Cerebellar nuclear complex (tissue), 1 donor: Measurements from ENCODE around the gene NTNG1.
"Not testable (repeated sequence)": the region's sequence is repeated elsewhere in the genome, so short reads cannot be mapped to it uniquely, and the experiment has no call there.

ENCODE experiments used
- DNase-seq, 2 experiments: peaks; one replicate each; lab custom pipeline; 2025; lab: John Stamatoyannopoulos, UW

NTNG1 gene

DNA sequence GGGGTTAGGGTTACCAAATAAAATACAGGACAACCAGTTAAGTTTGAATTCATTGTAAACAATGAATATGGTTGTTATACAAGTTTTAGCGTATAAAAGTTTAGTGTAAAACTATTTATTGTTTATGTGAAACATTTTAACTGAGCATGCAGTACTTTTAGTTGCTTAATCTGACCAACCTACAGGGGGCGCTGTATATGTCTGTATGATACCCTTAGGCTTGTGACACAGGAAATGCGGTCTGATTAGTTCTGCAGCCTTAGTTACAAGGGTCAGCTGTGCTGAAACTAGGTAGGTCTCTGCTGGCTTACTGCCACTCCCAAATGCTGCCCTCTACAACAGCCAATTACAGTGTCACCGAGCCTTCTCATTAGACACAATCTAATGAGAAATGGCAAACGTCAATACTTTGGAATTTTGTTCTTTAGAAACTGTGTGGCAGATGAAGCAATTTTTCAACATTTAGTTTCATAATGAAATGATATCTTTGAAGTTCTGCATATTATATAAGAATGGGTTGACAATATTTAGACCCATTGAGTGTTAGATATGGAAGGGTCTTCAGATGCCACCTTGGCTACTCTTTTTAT lies 56.2 kb downstream of the NTNG1 start:
- DNase-seq = no peak

DNA sequence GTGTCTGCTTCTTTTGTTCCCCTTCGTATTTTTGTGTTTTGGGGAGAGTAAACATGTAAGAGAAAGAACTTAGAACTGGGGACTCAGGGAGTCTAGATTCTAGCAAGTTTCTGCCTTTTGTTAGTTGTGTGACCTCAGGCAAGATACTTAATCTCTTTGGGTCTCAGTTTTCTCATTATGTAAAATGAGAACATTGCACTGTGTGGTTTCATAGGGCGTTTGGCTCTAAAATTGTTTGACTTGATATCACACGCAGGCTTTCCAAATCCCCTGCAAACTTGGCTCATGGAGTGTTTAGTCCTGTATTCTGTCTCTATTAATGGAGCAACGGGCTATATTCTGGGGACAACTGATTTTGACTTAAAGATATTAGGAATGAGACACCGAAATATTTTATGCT lies 57.7 kb downstream of the NTNG1 start:
- no peak for DNase-seq

DNA sequence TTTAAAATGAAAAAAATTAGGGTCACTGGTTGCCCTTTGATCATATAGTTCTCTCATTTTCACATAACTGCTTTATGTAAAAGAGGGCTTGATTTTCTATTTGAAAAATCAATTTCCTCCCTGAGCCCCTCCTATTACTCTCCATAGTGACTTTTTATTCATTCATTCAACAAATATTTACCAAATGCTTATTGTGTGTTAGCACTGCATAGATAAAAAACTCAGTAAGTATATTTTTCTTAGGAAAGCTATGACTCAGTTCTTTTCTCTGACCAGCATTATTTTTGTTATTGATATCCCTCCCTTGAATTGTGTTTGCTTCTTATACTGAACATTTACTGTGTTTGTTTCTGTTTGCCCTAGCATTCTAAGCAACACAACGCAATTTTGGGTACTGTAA lies 59.8 kb downstream of the NTNG1 start:
- DNase-seq = no peak

DNA sequence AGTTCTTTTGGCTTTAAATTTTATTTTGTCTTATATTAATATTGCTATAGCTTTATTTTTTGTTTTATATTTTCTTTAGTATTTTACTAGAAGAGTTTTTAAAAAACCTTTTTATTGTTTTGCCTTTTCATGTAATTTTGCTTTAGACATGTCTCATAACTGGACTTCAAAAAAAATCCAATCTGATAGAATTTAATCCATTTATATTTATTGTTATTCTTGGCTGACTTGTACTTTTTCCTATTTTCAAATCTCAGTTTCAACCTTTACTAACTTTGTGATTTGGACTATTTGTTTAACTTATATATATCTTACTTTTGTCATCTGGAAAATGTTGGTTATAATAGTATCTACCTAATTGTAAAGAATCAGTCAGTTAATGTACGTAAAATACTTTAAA lies 61.2 kb downstream of the NTNG1 start:
- DNase-seq = no peak

DNA sequence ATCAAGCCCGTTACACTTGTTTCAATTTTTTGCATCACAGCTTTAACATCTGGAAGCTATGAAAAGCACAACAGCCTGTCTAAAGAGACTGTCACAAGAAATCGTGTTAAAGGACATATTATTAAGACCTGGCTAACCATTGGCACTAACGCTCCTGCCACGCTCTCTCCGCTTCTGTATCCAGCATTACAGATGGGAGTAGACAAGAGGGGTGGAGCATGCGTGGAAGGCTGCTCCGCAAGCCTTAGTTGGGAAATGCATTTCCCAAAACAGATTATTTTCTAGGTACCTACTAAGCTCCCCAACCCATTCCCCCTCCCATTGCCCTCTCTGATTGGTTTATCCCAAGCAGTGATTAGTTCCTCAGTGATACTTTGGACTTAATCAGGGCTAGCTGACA lies 72.4 kb downstream of the NTNG1 start:
- no peak for DNase-seq

DNA sequence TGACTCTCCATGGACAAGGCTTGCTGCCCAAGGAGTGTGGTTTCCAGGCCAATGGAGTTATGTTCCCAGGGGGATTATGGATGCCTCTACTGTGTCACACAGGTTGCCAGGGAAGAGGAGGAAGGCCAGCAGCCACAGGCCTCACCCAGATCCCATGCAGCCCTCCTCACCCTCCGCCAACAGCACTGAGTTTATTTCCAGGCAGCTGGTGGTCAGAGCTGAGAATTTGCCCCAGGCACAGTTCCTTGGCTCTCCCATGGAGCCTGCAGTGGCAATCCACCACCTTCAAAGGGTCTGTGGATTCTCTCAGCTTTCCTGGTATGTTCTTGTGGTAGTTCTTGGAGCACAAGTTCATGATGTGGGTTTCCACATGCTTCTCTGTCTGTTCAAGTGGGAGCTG lies 79.2 kb downstream of the NTNG1 start:
- DNase-seq = no peak

DNA sequence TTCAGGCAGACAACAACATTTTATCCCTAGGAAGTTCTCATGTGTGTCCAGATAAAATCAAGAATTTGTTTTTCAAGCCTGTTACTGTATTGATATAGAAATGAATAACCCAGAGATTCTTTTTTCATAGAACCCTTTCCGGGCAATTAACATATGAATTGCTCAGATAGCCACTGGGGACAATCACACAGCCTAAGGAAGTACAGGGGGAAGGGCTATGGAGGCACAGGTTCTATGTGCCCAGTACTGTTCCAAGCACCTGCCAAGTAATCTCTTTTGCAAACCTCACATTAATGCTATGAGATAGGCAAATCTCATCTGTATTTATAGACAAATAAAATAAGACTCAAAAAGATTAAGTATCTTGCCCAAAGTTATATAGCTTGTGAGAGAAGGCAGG lies 84.9 kb downstream of the NTNG1 start:
- DNase-seq = no peak

DNA sequence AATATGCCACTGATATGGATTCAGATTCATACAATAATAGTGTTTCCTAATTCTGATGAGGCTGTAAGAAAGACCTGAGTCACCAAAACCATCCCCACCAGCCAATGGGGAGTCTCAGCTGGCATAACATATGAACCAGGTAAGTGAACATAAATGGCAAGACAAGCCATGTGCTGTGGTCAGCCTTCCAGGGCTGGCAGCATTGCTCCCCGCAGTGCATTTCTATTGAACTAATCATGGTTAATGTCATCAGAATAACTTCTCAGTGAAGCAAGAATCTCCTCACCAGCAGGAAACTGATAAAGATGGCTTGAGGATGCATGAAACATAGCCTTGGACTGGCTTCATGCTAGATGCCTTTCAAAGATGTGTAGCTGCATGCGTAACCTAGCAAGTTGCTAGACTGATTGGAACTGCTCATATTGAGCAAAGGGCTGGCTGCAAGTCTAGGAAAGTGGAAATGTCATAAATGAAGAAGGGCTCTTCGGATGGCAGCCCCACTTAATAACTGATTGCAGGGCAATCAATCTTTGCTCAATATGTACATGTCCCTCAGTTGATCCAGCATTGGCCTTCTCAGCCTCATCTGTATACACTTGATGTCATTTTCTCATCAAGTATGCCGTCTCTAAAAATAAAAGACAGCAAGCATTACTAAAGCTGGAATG lies 88.0 kb downstream of the NTNG1 start:
- DNase-seq = no peak

DNA sequence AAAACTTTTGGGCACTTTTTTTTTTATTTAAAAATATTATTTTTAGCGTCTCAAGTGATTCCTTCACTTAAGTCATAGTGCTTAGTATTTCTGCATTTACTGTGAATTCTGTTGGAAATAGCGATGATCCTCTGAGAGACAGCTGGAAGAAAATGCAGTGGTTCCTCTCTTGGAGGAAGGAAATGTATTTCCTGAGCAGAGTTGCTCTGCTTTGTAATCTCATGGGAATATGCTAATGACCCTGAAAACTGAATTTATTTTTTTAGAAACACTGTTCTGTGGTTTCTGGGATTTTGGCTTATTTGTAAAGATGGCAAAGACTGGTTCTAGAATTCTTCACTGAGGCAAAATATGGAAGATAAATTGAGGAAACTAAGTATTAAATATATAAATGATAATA lies 88.9 kb downstream of the NTNG1 start:
- DNase-seq = no peak

DNA sequence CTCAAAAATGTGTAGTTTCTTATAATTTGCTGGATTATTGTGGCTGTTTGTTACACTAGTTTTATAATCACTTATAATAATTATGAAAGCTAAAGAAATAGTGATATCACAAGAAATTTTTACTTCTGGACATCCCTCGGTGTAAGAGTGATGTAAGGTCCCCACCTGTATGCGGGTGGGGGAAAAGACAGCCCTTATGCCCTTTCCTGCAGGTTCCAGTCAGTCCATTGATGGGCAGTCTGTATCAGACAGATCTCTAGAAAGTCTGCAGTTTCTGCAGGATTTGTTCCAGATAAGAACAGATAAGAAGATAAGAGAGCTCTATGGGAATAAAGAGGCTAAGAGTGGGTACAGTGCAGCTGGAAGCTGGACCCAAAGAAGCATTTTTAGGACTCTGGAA lies 89.3 kb downstream of the NTNG1 start:
- no peak for DNase-seq

DNA sequence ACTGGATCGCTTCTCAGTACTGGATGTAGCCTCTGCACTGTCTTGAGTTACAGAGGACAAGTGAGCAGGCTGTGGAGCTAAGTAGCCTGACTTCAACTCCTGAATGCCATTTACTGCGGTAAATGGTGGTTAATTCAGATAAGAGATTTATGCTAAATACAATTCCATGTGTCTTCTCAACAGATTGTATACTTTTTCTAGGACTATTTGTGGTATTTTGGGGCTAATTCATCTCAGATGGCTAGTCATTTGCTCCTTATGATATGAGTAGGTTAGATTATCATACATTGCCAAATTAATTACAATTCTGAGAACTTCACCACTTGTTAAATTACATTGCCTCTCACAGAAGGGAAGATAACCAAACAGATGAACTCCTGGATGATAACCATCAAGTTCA lies 90.5 kb downstream of the NTNG1 start:
- no peak for DNase-seq

DNA sequence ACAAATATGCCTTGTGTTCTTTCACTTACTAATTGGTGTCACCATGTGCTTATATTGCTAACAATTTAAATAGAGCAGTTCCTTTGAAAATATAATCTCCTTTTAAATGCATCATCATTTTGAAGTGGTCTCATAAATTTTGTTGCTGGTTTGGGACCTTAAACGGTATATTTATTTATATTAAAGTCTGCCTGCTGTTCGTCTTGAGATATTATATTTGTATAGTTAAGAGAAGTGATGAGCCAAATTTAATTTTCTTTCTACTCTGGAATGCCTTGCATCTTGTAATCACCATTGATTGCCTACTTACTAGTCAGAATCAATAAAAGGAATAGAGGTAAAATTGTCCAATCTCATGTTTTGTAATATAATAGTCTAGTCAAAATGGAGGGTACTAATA lies 91.6 kb downstream of the NTNG1 start:
- DNase-seq = no peak

DNA sequence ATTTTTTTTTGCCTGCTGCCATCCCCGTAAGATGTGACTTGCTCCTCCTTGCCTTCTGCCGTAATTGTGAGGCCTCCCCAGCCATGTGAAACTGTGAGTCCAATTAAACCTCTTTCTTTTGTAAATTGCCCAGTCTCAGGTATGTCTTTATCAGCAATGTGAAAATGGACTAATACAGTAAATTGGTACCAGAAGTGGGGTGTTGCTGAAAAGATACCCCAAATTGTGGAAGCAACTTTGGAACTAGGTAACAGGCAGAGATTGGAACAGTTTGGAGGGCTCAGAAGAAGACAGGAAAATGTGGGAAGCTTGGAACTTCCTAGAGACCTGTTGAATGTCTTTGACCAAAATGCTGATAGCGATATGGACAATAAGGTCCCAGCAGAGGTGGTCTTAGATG lies 95.9 kb downstream of the NTNG1 start:
- DNase-seq = not testable (repeated sequence)

DNA sequence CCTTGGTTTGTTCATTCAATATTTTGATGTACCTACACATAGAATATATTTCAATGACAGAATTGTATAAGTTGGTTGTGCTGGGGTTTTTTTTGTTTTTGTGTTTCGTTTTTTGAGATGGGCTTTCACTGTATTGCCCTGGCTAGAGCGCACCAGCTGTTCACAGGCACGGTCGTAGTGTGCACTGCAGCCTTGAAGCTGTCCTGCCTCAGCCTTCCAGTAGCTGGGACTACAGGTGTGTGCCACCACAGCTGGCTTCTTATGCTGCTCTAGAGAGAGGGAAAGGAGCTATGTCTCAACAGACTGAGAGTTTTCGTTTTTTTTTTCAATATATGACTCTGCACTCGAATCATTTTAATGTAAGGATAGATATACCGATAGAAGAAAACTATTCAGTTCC lies 102.6 kb downstream of the NTNG1 start:
- no peak for DNase-seq

DNA sequence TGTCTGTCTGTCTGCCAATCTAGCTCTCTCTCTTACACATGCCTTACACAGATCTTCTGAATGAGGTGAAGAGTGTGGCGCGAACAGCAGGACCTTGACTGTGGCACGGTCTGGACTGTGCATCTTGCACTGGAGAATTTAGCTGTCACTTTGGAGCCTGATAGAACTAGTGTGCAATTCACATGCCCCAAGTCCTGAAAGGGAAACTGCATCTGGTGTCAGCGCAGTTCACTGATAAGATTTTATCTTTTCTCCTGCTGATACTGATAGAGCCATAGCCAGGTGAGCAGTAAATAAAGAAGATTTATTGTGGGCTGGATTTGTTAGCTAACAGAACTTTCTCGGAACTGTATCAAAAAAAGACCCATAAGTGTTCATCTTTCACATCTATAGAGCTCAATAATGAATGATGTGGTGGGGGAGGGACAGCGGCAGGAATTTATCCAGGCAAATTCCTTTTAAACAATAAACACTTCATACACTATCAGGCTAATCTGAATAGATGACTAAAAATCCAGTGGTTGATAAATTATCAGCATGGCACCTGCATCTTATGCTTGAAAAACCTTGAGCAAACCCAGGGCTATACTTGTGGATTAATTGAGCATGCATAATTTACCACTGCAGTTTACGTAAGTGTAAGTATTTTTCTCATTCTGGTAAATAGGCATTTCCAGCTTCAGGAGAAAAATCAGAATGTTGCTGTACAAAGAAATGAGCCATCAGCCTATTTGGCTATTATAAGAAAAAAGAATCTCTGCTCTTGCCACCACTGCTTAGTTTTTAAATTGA lies 104.1 kb downstream of the NTNG1 start:
- no peak for DNase-seq

DNA sequence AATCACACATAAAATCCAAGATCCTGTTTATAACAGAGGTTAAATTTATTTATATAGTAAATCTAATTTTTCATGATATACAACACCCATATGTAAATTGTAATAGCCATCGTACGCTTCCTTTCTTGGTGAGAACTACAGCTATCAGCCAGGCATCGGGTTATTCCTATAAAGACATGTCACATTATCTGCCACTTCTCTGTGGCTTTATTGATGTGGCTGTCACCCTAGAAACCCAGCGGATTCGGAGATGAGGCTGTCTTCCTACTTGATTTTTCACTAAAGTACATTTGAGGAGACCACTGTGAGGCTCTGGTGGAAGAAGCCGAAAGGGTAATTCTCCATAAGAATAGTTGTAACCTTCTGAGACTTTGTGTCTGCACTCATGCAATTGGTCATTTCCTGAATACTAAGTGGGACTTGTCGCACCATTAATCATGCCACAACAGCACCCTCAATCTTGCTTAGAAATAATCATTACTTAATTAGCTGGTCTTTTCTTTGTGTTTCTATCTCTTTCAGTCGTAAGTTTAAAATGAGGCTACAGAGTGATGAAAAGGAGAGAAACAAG lies 106.0 kb downstream of the NTNG1 start:
- no peak for DNase-seq

DNA sequence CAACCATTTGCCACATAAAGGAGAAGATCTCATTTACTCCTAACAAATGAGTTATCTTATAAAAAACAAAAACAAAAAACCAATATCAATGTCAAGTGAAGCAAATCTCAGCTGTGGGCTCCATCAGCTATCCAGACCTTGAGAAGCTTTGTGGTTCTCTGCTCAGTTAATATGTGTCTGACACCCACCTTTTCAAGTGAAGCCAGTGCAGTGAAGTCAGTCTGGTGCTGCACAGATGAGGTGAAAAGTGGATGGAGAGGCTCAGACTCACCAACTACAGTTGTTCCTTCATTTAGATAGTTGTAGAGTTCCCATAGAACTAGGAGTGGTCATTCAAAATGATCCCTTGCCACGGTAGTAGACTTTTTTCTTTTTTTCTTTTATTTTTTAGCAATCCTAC lies 106.8 kb downstream of the NTNG1 start:
- no peak for DNase-seq

DNA sequence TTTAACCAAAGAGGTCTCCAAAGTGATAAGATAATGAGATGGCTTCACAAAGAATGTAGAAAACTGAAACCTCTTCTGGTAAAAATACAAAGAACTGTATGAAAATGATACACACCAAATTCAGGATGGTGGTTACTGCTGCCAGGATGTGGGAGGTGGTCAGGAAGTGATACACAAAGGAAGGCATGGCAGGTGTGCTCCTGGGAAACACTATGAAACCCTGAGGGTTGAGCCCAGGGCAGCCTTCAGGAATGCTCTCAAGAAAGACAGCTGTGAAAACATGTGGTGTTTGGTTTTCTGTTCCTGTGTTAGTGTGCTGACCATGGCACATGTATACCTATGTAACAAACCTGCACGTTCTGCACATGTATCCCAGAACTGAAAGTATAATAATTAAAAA lies 109.3 kb downstream of the NTNG1 start:
- DNase-seq = no peak

DNA sequence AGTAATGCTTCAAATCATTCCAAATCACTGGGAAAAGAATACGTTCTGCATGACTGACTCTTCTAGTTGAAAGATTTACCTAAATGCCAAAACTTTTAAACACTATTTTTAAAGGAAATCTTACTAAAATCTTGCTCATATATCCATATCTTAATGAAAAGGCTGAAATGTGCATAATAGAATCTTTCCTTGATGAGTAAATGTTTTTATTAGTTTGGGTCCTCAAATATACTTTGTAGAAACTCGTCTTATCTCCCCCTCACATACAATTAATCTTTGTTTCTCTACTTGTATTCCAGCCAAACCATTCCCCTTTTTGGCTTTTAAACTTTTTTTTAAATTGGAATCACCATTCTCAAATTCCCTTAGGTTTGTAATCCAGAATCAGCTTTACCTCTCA lies 110.2 kb downstream of the NTNG1 start:
- no peak for DNase-seq

DNA sequence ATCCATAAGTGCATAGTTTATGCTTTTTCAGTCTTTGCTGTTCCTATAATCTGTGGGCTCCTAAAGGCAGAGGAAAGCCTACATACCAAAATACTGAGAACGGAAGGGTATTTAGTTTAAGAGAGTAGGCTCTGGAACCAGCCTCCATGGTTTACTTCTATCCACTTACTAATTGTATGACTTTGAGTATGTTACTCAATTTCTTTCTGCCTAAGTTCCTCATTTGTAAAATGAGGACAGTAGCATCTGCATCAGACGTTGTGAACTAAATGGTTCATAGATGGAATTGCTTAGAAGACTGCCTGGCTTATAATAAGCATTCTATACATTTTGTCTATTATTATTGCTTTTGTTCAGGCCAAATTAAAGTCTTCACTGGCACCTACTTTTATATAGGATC lies 111.0 kb downstream of the NTNG1 start:
- no peak for DNase-seq

DNA sequence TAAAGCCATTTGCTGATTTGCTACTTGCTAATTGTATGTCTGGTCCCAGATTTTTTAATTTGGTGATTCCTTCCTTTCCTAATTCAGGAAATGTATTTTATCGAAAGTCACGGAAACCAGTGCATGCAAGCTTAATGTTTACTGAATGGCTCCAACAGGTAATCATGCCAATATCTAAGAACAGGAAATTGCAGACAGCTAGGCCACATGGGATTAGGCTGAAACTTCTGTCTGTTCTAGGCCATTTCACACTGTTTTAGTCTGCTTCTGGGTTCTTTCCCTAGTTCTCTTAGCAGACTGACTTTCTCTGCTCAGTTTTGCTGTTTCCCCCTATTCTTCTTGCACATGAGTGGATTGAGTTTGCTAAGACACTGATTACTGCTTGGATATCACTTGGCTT lies 111.4 kb downstream of the NTNG1 start:
- DNase-seq = no peak

DNA sequence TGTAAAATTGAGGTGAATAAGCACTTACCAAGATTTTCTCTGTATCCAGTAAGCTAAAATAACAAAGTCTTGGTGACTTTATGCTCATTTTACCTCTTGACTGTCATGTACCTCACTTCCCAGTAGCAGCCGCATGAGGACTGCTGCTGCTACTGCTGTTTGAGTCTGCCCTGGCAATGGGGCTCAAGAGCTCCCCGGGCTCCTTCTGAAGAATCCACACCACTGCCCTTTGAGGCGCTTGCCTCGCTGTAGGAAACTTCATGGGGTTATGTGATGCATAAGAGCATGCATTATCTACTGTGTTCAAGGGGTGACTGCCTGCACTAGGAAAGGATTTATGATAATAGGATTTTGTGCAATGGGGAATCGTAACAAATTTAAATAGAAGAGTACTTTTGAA lies 113.5 kb downstream of the NTNG1 start:
- no peak for DNase-seq

DNA sequence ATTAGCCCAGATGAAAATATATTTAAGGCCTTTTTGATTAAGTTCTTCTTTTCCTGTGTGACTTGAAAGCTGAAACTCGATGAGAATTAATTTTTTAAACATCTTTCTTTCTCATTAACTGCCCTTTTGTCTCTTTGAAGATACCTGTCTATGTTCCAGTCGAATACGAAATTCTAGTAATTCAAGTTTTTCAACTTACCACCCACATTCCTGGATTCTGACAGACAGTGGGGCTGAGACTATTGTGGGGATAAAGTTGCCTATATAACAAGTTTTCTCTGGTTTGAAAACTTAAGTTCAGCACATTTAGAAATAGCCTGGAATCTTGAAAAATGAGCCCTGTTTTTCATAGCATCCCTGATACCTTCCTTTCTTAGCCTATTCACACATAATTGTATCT lies 114.6 kb downstream of the NTNG1 start:
- DNase-seq = no peak
